ENCODE data around the gene ARHGEF38. TPM values are rescaled to one million over a fixed set of nuclear protein-coding genes. Genes with fewer than 3 reads are reported as not detected.

ARHGEF38 gene
- polyA plus RNA-seq, 1 of the 3 experiments (the other 2 are of a cell fraction): 0.02 TPM

- no peak for TF ChIP-seq FOSL2 (IDR thresholded peaks at IDR 0.05; ENCODE audit: borderline replicate concordance, low read depth)
- TF ChIP-seq ELF1 (IDR thresholded peaks at IDR 0.05): no peak
- no peak for TF ChIP-seq RCOR1 (IDR thresholded peaks at IDR 0.05; ENCODE audit: low read length)
- TF ChIP-seq YY1 (IDR thresholded peaks at IDR 0.05; ENCODE audit: low read depth): no peak
- TF ChIP-seq USF1 (IDR thresholded peaks at IDR 0.05; ENCODE audit: borderline replicate concordance, low read depth): no peak
- no peak for TF ChIP-seq MEF2A (IDR thresholded peaks at IDR 0.05; ENCODE audit: borderline replicate concordance, low read depth)
- no peak for TF ChIP-seq EZH2phosphoT487 (IDR thresholded peaks at IDR 0.05; ENCODE audit: borderline replicate concordance, low read depth)
- no peaks in the 10 kb centered on the region for H3K79me2 ChIP-seq (ENCODE audit: insufficient read depth)
- no peak for DNase-seq
- H3K36me3 ChIP-seq (replicated peaks in 1 of 2; ENCODE audit: control insufficient read depth in 1 of 2, insufficient read depth in 2 of 2, low read length in 1 of 2): no peaks in the 10 kb centered on the region
- H3K9me2 ChIP-seq: no peaks in the 10 kb centered on the region
- peaks cover 0 to 2% of the 10 kb centered on the region in 2 experiments; a peak in 2 of 4 replicates for H3K4me1 ChIP-seq (ENCODE audit: control insufficient read depth in 1 of 2, insufficient read depth in 2 of 2, low read depth in 1 of 2, low read length in 1 of 2)
- no peak overlapping the region for H3K4me2 ChIP-seq
- no peak overlapping the region for H3K27ac ChIP-seq (ENCODE audit: low read depth in 2 of 2, low read length in 1 of 2)
- H4K20me1 ChIP-seq (ENCODE audit: insufficient read depth): no peaks in the 10 kb centered on the region
- H3K9me3 ChIP-seq: no peaks in the 10 kb centered on the region
- no peaks in the 10 kb centered on the region for H3K27me3 ChIP-seq (ENCODE audit: insufficient read depth)
- H2AFZ ChIP-seq (ENCODE audit: low read depth): no peak overlapping the region
- no peak overlapping the region for H3K4me3 ChIP-seq (ENCODE audit: low read depth in 2 of 2, low read length in 1 of 2)
- H3F3A ChIP-seq (replicated peaks; ENCODE audit: insufficient read depth): peaks cover 3% of the 10 kb centered on the region
- ChIA-PET POLR2A (no interaction called here), CTCF (interaction anchor here (0.7 kb wide), 1 partner anchor 34 kb away, joined by 4 read pairs; no protein-coding TSS in a partner anchor)
- H3K9ac ChIP-seq: no peak overlapping the region
- 91% methylated on average over 4 of the region's 4 CpGs for WGBS (ENCODE audit: low lambda C conversion rate)
Observed at GRCh38 chr4:105555409-105555808, 3.0 kb downstream of the ARHGEF38 start.

GRCh38 chr4:105556206-105556605, 3.8 kb downstream of the ARHGEF38 start:
- H3K79me2 ChIP-seq (ENCODE audit: insufficient read depth): no peaks in the 10 kb centered on the region
- no peak for TF ChIP-seq RAD21 (IDR thresholded peaks at IDR 0.05; ENCODE audit: low read length)
- TF ChIP-seq EP300 (IDR thresholded peaks at IDR 0.05; ENCODE audit: borderline replicate concordance in 1 of 2, low read depth in 1 of 2, low read length in 1 of 2): no peak
- no peak for TF ChIP-seq TCF12 (IDR thresholded peaks at IDR 0.05)
- no peak for TF ChIP-seq FOXJ3 (CRISPR knock-in tag; IDR thresholded peaks at IDR 0.05)
- no peak for TF ChIP-seq FOXM1 (IDR thresholded peaks at IDR 0.05; ENCODE audit: low read depth)
- TF ChIP-seq NFIC (IDR thresholded peaks at IDR 0.05; ENCODE audit: borderline replicate concordance): no peak
- TF ChIP-seq NRF1 (IDR thresholded peaks at IDR 0.05; ENCODE audit: low read depth, low read length): no peak
- TF ChIP-seq CTCF (IDR thresholded peaks at IDR 0.05): no peak
- no peak for TF ChIP-seq GATA2 (CRISPR knock-in tag; IDR thresholded peaks at IDR 0.05)
- no peak for TF ChIP-seq TEAD4 (IDR thresholded peaks at IDR 0.05; ENCODE audit: borderline replicate concordance, insufficient read depth)
- no peak for TF ChIP-seq MAX (IDR thresholded peaks at IDR 0.05; ENCODE audit: low read depth)
- no peak for TF ChIP-seq TAF1 (IDR thresholded peaks at IDR 0.05; ENCODE audit: borderline replicate concordance, low read depth, low read length)
- TF ChIP-seq GABPA (IDR thresholded peaks at IDR 0.05; ENCODE audit: low read depth): no peak
- no peak for TF ChIP-seq CHD2 (IDR thresholded peaks at IDR 0.05; ENCODE audit: low read length, partially characterized antibody)
- TF ChIP-seq POLR2AphosphoS5 (IDR thresholded peaks at IDR 0.05; ENCODE audit: low read depth, low read length): no peak
- no peak for TF ChIP-seq IRF3 (IDR thresholded peaks at IDR 0.05; ENCODE audit: low read depth, low read length)
- no peak for TF ChIP-seq FOSL2 (IDR thresholded peaks at IDR 0.05; ENCODE audit: borderline replicate concordance, low read depth)

More at GRCh38 chr4:105556206-105556605, 3.8 kb downstream of the ARHGEF38 start:
- Histone ChIP-seq H3K27ac (ENCODE audit: low read depth in 2 of 2, low read length in 1 of 2) (no peak overlapping the region), H2AFZ (ENCODE audit: low read depth) (no peak overlapping the region), H3K4me1 (ENCODE audit: control insufficient read depth in 1 of 2, insufficient read depth in 2 of 2, low read depth in 1 of 2, low read length in 1 of 2) (peaks cover 0 to 2% of the 10 kb centered on the region in 2 experiments; a peak in 2 of 4 replicates), H3K27me3 (ENCODE audit: insufficient read depth) (no peaks in the 10 kb centered on the region), H3K9ac (no peak overlapping the region), H3K4me2 (no peak overlapping the region), H3K4me3 (ENCODE audit: low read depth in 2 of 2, low read length in 1 of 2) (no peak overlapping the region), H4K20me1 (ENCODE audit: insufficient read depth) (no peaks in the 10 kb centered on the region), H3K36me3 (replicated peaks in 1 of 2; ENCODE audit: control insufficient read depth in 1 of 2, insufficient read depth in 2 of 2, low read length in 1 of 2) (no peaks in the 10 kb centered on the region), H3K9me3 (no peaks in the 10 kb centered on the region), H3F3A (replicated peaks; ENCODE audit: insufficient read depth) (peaks cover 3% of the 10 kb centered on the region), H3K9me2 (no peaks in the 10 kb centered on the region)
- DNase-seq: no peak
- CTCF ChIA-PET: no interaction called here
- WGBS (ENCODE audit: low lambda C conversion rate): 83% methylated on average over 1 of the region's 1 CpG
- POLR2A ChIA-PET: no interaction called here
